HCT116 (cell line): Measurements from ENCODE around the gene HIVEP3. TPM values are rescaled to one million over a fixed set of nuclear protein-coding genes. Genes with fewer than 3 reads are reported as not detected.

Source experiments
- ATAC-seq: fragments of 200-7000 bp; cut with Tn5 transposase; 2 replicates; pipeline ENCODE4 v1.9.1; 2020; ENCODE audit warnings: mild to moderate bottlenecking, moderate library complexity
- BruUV-seq: library from RNA; stranded (reverse); fragments of 400-500 nt; replicated peaks from 2 replicates; lab custom pipeline; 2021; lab: Mats Ljungman, UMichigan
- CTCF ChIA-PET: fragments of 300-600 bp; sonication (Branson Sonifier 250); formaldehyde crosslinking; loops from one replicate; lab custom pipeline; 2021; ENCODE audit warnings: antibody characterized with exemption; lab: Charles Lee
- POLR2A ChIA-PET: fragments of 300-600, 350-600 bp; sonication (Branson Sonifier 250); formaldehyde crosslinking; loops from one replicate; lab custom pipeline; 2021; ENCODE audit warnings: antibody characterized with exemption; lab: Charles Lee
- RAD21 ChIA-PET, 2 experiments: fragments of 300-600 bp; sonication (Branson Sonifier 250); formaldehyde crosslinking; loops; one replicate each; lab custom pipeline; 2023; ENCODE audit warnings: low total read pairs in 2 of 2; ENCODE audit not compliant: uncharacterized antibody in 2 of 2, unreplicated experiment in 2 of 2, low non-redundant PET in 1 of 2; lab: Charles Lee
- DNase-seq: peaks from one replicate; pipeline ENCODE4 v3.0.0-alpha.2; 2010; ENCODE audit warnings: low read depth, low spot score
- H2AFZ ChIP-seq: fragments of 200-600 bp; shearing (Covaris generic), sonication (generic); 2 replicates; pipeline ENCODE4 v1.6.1; 2017; ENCODE audit warnings: low read depth, mixed run types, mixed read lengths, antibody characterized with exemption, low read length; ENCODE audit not compliant: poor library complexity, severe bottlenecking
- H3K27ac ChIP-seq: 2 replicates; pipeline ENCODE4 v1.5.1; 2012; ENCODE audit warnings: low read depth, low read length
- H3K27me3 ChIP-seq: fragments of 200-600 bp; sonication (generic); 2 replicates; pipeline ENCODE4 v1.6.1; 2016; ENCODE audit warnings: mixed run types, low read length, mixed read lengths; ENCODE audit not compliant: insufficient read depth
- H3K36me3 ChIP-seq, 2 experiments: fragments of 200-500 bp in 1 of 2; fragments of 200-600 bp in 1 of 2; sonication (Bioruptor generic) in 1 of 2; sonication (generic) in 1 of 2; 2 replicates each; pipeline versions ENCODE4 v1.5.1 to v1.6.1; 2014 to 2016; ENCODE audit warnings: low read length in 2 of 2, inconsistent platforms in 1 of 2, mixed read lengths in 1 of 2, mixed run types in 1 of 2; ENCODE audit not compliant: insufficient read depth in 2 of 2, control insufficient read depth in 1 of 2
- H3K4me1 ChIP-seq, 2 experiments: fragments of 200-600 bp in 1 of 2; sonication (generic) in 1 of 2; 2 replicates each; pipeline versions ENCODE4 v1.5.1 to v1.6.1; 2012 to 2017; ENCODE audit warnings: low read length in 2 of 2, inconsistent platforms in 1 of 2, mild to moderate bottlenecking in 1 of 2, mixed read lengths in 1 of 2, mixed run types in 1 of 2, moderate library complexity in 1 of 2; ENCODE audit not compliant: insufficient read depth in 2 of 2, control insufficient read depth in 1 of 2
- H3K4me2 ChIP-seq: fragments of 200-600 bp; sonication (generic); 2 replicates; pipeline ENCODE4 v1.6.1; 2017; ENCODE audit warnings: mixed run types, low read length, mixed read lengths
- H3K4me3 ChIP-seq, 2 experiments: fragments of 200-600 bp in 1 of 2; sonication (generic) in 1 of 2; replicated peaks in 1 of 2; 2 replicates each; pipeline ENCODE4 v1.5.1; 2011 to 2016; ENCODE audit warnings: low read length in 2 of 2, control low read depth in 1 of 2, low read depth in 1 of 2, mild to moderate bottlenecking in 1 of 2, mixed read lengths in 1 of 2, mixed run types in 1 of 2
- H3K79me2 ChIP-seq: fragments of 200-600 bp; sonication (generic); 2 replicates; pipeline ENCODE4 v1.6.1; 2017; ENCODE audit warnings: mild to moderate bottlenecking, mixed run types, low read length, moderate library complexity, mixed read lengths; ENCODE audit not compliant: insufficient read depth
- H3K9ac ChIP-seq: fragments of 200-600 bp; sonication (generic); 2 replicates; pipeline ENCODE4 v1.6.1; 2016; ENCODE audit warnings: low read length, mixed read lengths
- H3K9me2 ChIP-seq: fragments of 200-600 bp; sonication (generic), shearing (Covaris generic); 2 replicates; pipeline ENCODE4 v1.6.1; 2017; ENCODE audit warnings: mixed run types, mild to moderate bottlenecking, moderate library complexity; ENCODE audit not compliant: insufficient read depth
- H3K9me3 ChIP-seq, 2 experiments: fragments of 200-500 bp in 1 of 2; fragments of 200-600 bp in 1 of 2; sonication (Bioruptor generic) in 1 of 2; sonication (generic) in 1 of 2; 2 replicates each; pipeline ENCODE4 v1.6.1; 2014 to 2017; ENCODE audit warnings: low read length in 2 of 2, mixed read lengths in 2 of 2, inconsistent platforms in 1 of 2, low read depth in 1 of 2, mild to moderate bottlenecking in 1 of 2, mixed run types in 1 of 2, moderate library complexity in 1 of 2; ENCODE audit not compliant: control insufficient read depth in 1 of 2, insufficient read depth in 1 of 2
- H4K20me1 ChIP-seq: fragments of 200-600 bp; sonication (generic), shearing (Covaris generic); 2 replicates; pipeline ENCODE4 v1.6.1; 2017; ENCODE audit warnings: mixed run types, mild to moderate bottlenecking, moderate library complexity; ENCODE audit not compliant: insufficient read depth
- CBX3 ChIP-seq: IDR thresholded peaks from 2 replicates; pipeline ENCODE4 v1.6.1; 2012; ENCODE audit warnings: low read depth
- CEBPB ChIP-seq: IDR thresholded peaks from 2 replicates; pipeline ENCODE4 v1.6.1; 2012; ENCODE audit warnings: low read depth
- EGR1 ChIP-seq: IDR thresholded peaks from 2 replicates; pipeline ENCODE4 v1.6.1; 2012; ENCODE audit warnings: low read depth
- EZH2 ChIP-seq: fragments of 200-600 bp; sonication (generic); IDR thresholded peaks from 2 replicates; pipeline ENCODE4 v1.6.1; 2017; ENCODE audit warnings: antibody characterized with exemption, mixed run types
- FOSL1 ChIP-seq: IDR thresholded peaks from 2 replicates; pipeline ENCODE4 v1.6.1; 2012; ENCODE audit warnings: low read depth
- JUND ChIP-seq: IDR thresholded peaks from 2 replicates; pipeline ENCODE4 v1.6.1; 2012
- SP1 ChIP-seq: IDR thresholded peaks from 2 replicates; pipeline ENCODE4 v1.6.1; 2012; ENCODE audit warnings: low read depth
- ZFX ChIP-seq: fragments of 450-650 bp; IDR thresholded peaks from 2 replicates; pipeline ENCODE4 v1.6.1; 2017
- intact Hi-C: fragments of 100-400 bp; cut with micrococcal nuclease; formaldehyde crosslinking; loops from 2 replicates; pipeline ENCODE4 v1.10.0; 2022
- total RNA-seq: library from RNA; stranded (reverse); gene quantifications from one replicate; pipeline ENCODE4 v1.2.1, GENCODE V29; 2021; ENCODE audit not compliant: unreplicated experiment
- TF ChIP-seq, protein P1 (sequence below), 3 experiments: fragments of 200-600 bp in 1 of 3; sonication (generic) in 1 of 3; IDR thresholded peaks in 2 of 3; conservative IDR thresholded peaks in 1 of 3; 2 replicates each; pipeline ENCODE4 v1.5.1; 2012 to 2017; ENCODE audit warnings: low read depth in 2 of 3, low read length in 2 of 3, antibody characterized with exemption in 1 of 3, borderline replicate concordance in 1 of 3, control low read depth in 1 of 3, mild to moderate bottlenecking in 1 of 3, mixed read lengths in 1 of 3, mixed run types in 1 of 3, moderate library complexity in 1 of 3; ENCODE audit not compliant: insufficient read depth in 1 of 3
- TF ChIP-seq, protein P2 (sequence below): IDR thresholded peaks from 2 replicates; pipeline ENCODE4 v1.6.1; 2012

The HIVEP3 gene
- total RNA-seq, 1 experiment from 2014 or later, result 7.1 TPM

DNA sequence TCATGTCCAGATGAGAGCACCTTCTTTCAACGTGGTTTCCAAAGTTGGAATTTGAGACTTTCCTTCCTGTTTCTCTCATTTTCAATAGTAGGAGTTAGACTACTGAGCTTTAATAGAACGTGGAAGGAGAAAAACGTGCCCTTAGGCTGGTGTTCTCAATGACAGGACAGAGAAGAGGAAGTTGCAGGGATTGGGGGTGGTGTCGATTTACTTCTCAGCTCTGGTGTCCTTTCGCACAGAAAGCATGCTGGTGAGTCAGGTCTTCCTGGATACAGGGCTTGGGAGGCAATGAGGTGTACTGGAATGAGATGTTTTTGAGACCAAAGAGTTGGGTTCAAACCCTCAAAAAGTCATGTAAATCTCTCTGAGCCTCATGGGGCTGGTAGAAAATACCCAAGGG lies 67.1 kb downstream of the HIVEP3 start:
- TF ChIP-seq ZFX (no peak), SP1 (peak; percentile 48), FOSL1 (peak; percentile 62), CBX3 (peak; percentile 72; the same call in 1 of the 2 replicates), CEBPB (no peak), EGR1 (no peak), JUND (peak; percentile 60), EZH2 (no peak)
- TF ChIP-seq, protein P1, sequence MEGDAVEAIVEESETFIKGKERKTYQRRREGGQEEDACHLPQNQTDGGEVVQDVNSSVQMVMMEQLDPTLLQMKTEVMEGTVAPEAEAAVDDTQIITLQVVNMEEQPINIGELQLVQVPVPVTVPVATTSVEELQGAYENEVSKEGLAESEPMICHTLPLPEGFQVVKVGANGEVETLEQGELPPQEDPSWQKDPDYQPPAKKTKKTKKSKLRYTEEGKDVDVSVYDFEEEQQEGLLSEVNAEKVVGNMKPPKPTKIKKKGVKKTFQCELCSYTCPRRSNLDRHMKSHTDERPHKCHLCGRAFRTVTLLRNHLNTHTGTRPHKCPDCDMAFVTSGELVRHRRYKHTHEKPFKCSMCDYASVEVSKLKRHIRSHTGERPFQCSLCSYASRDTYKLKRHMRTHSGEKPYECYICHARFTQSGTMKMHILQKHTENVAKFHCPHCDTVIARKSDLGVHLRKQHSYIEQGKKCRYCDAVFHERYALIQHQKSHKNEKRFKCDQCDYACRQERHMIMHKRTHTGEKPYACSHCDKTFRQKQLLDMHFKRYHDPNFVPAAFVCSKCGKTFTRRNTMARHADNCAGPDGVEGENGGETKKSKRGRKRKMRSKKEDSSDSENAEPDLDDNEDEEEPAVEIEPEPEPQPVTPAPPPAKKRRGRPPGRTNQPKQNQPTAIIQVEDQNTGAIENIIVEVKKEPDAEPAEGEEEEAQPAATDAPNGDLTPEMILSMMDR (IDR thresholded peaks at IDR 0.05 in 2 of 3, conservative IDR thresholded peaks at IDR 0.05 in 1 of 3; ENCODE audit: borderline replicate concordance in 1 of 3, insufficient read depth in 1 of 3, low read depth in 2 of 3, low read length in 2 of 3), result no peak
- TF ChIP-seq, protein P2, sequence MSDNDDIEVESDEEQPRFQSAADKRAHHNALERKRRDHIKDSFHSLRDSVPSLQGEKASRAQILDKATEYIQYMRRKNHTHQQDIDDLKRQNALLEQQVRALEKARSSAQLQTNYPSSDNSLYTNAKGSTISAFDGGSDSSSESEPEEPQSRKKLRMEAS, result peak; percentile 84
- TF ChIP-seq, all 23 proteins: peak for 5
- Histone ChIP-seq H3K36me3 (no peaks in the 10 kb centered on the region), H3K27me3 (no peaks in the 10 kb centered on the region), H3K9ac (no peak overlapping the region; the same call in 1 of the 2 replicates), H3K27ac (no peak overlapping the region), H3K9me3 (no peaks in the 10 kb centered on the region), H3K4me1 (peaks cover 39 to 52% of the 10 kb centered on the region in 2 experiments), H3K4me2 (peak overlapping the region; percentile 60), H2AFZ (no peak overlapping the region), H3K79me2 (no peaks in the 10 kb centered on the region), H3K4me3 (peak overlapping the region in 1 of 2 experiments; percentile 12; a peak in 1 of 4 replicates), H3K9me2 (no peaks in the 10 kb centered on the region), H4K20me1 (no peaks in the 10 kb centered on the region)
- POLR2A ChIA-PET, result interaction anchor here (0.7 to 0.8 kb wide), 2 partner anchors 11 to 539 kb away, joined by 5 to 7 read pairs; no protein-coding TSS in a partner anchor
- CTCF ChIA-PET, result no interaction called here
- no TSS peak for BruUV-seq
- RAD21 ChIA-PET, result no interaction called here
- peak; percentile 57; the same call in 1 of the 2 replicates for ATAC-seq
- peak; percentile 44 for DNase-seq
- intact Hi-C loops, result no loop called here
